Thoracic aorta (tissue), 2 donors: ENCODE results near the gene BMPR1A. TPM values are rescaled to one million over a fixed set of nuclear protein-coding genes. Genes with fewer than 3 reads are reported as not detected.

Experiments used
- ATAC-seq: fragments of 150-250 bp; one replicate; pipeline ENCODE4 v1.8.0; 2017; ENCODE audit warnings: low read depth; ENCODE audit not compliant: insufficient number of reproducible peaks, low FRiP score
- DNase-seq: peaks from one replicate; pipeline ENCODE4 v3.0.0-alpha.2; 2020; ENCODE audit warnings: low spot score
- H3K27ac ChIP-seq, 2 donors: fragments of 200-600 bp; sonication (generic); 1 replicate in 1 of 2; 2 replicates in 1 of 2; pipeline ENCODE4 v1.5.1; 2016; ENCODE audit warnings: mild to moderate bottlenecking in 2 of 2, moderate library complexity in 2 of 2
- H3K27me3 ChIP-seq: fragments of 200-600 bp; sonication (generic); replicated peaks from 2 replicates; pipeline ENCODE4 v1.6.0; 2016; ENCODE audit warnings: mild to moderate bottlenecking; ENCODE audit not compliant: insufficient read depth
- H3K36me3 ChIP-seq: fragments of 200-600 bp; sonication (generic); one replicate; pipeline ENCODE4 v1.5.1; 2016
- H3K4me1 ChIP-seq, 2 donors: fragments of 200-600 bp; sonication (generic); 1 replicate in 1 of 2; 2 replicates in 1 of 2; pipeline versions ENCODE4 v1.5.1 to v1.6.0; 2016; ENCODE audit warnings: low read depth in 2 of 2, mild to moderate bottlenecking in 1 of 2; ENCODE audit not compliant: control insufficient read depth in 1 of 2
- H3K4me3 ChIP-seq: fragments of 200-600 bp; sonication (generic); 2 replicates; pipeline ENCODE4 v1.5.1; 2016; ENCODE audit warnings: mild to moderate bottlenecking
- H3K9me3 ChIP-seq: fragments of 200-600 bp; sonication (generic); 2 replicates; pipeline ENCODE4 v1.5.1; 2016
- CTCF ChIP-seq: fragments of 200-600 bp; sonication (generic); IDR thresholded peaks from one replicate; pipeline ENCODE4 v1.5.1; 2019; ENCODE audit warnings: antibody characterized with exemption
- total RNA-seq, 2 donors: library from RNA; depleted of rRNA; stranded (reverse); fragments of >200 nt; gene quantifications; one replicate each; pipeline versions ENCODE4 v1.1.0 to v1.2.3, GENCODE V29; 2016

Gene BMPR1A
- total RNA-seq, 2 donors from 2014 or later, result 69.0 to 130 TPM

- Histone ChIP-seq H3K27me3 (no peaks in the 10 kb centered on the region), H3K4me1 (peaks cover 28 to 70% of the 10 kb centered on the region in 2 donors), H3K27ac (no peak overlapping the region), H3K36me3 (no peaks in the 10 kb centered on the region), H3K4me3 (no peak overlapping the region), H3K9me3 (no peaks in the 10 kb centered on the region)
- ATAC-seq (no peak), DNase-seq (no peak)
- TF ChIP-seq CTCF, result no peak
These were observed 206.5 kb downstream of the BMPR1A start for GRCh38 chr10:86962981-86963310.

- DNase-seq (no peak), ATAC-seq (no peak)
- Histone ChIP-seq H3K9me3 (no peaks in the 10 kb centered on the region), H3K36me3 (no peaks in the 10 kb centered on the region), H3K27ac (peak overlapping the region in 1 of 2 donors; percentile 12), H3K4me3 (no peak overlapping the region), H3K4me1 (peaks cover 25 to 70% of the 10 kb centered on the region in 2 donors), H3K27me3 (no peaks in the 10 kb centered on the region)
- no peak for TF ChIP-seq CTCF
These were observed 207.0 kb downstream of the BMPR1A start for GRCh38 chr10:86963341-86963919.

- Histone ChIP-seq H3K36me3 (no peaks in the 10 kb centered on the region), H3K27ac (peak overlapping the region in 1 of 2 donors; percentile 12), H3K4me3 (no peak overlapping the region), H3K4me1 (peaks cover 17 to 68% of the 10 kb centered on the region in 2 donors), H3K27me3 (no peaks in the 10 kb centered on the region), H3K9me3 (no peaks in the 10 kb centered on the region)
- TF ChIP-seq CTCF, result no peak
- no peak for ATAC-seq
- DNase-seq, result no peak
These were observed 207.8 kb downstream of the BMPR1A start for GRCh38 chr10:86964061-86964846.

- no peaks in the 10 kb centered on the region for H3K27me3 ChIP-seq
- peaks cover 12 to 68% of the 10 kb centered on the region in 2 donors for H3K4me1 ChIP-seq
- H3K4me3 ChIP-seq, result no peak overlapping the region
- ATAC-seq (no peak), DNase-seq (no peak)
- H3K9me3 ChIP-seq, result no peaks in the 10 kb centered on the region
- H3K36me3 ChIP-seq, result no peaks in the 10 kb centered on the region
- no peak for TF ChIP-seq CTCF
- peak overlapping the region in 1 of 2 donors; percentile 12 for H3K27ac ChIP-seq
These were observed 208.4 kb downstream of the BMPR1A start for GRCh38 chr10:86964847-86965190.

- no peak for TF ChIP-seq CTCF
These were observed 209.7 kb downstream of the BMPR1A start for GRCh38 chr10:86965986-86966654.

More at GRCh38 chr10:86965986-86966654, 209.7 kb downstream of the BMPR1A start:
- ATAC-seq (no peak), DNase-seq (no peak)
- no peaks in the 10 kb centered on the region for H3K36me3 ChIP-seq
- peak overlapping the region; percentile 100 for H3K27ac ChIP-seq
- H3K4me1 ChIP-seq, result peaks cover 12 to 59% of the 10 kb centered on the region in 2 donors
- peak overlapping the region; percentile 17 for H3K4me3 ChIP-seq
- no peaks in the 10 kb centered on the region for H3K9me3 ChIP-seq
- H3K27me3 ChIP-seq, result no peaks in the 10 kb centered on the region
